Astrocyte (in vitro differentiated cells and primary cell): ENCODE measurements around the gene VPS25. TPM values are rescaled to one million over a fixed set of nuclear protein-coding genes. Genes with fewer than 3 reads are reported as not detected.

Experiments used
- DNase-seq: peaks from one replicate; pipeline ENCODE4 v3.0.0-alpha.2; 2010; ENCODE audit warnings: low read depth
- FAIRE-seq: peaks from 2 replicates; lab custom pipeline; 2011; peaks lifted over from hg19 to GRCh38; lab: Jason Lieb, UNC
- H2AFZ ChIP-seq: 2 replicates; pipeline ENCODE4 v1.6.0; 2012; ENCODE audit warnings: low read depth, low read length, inconsistent platforms
- H3K27ac ChIP-seq: 2 replicates; pipeline ENCODE4 v1.5.1; 2011; ENCODE audit warnings: low read depth, low read length, inconsistent platforms
- H3K27me3 ChIP-seq: 2 replicates; pipeline ENCODE4 v1.6.0; 2011; ENCODE audit warnings: low read length, inconsistent platforms; ENCODE audit not compliant: insufficient read depth
- H3K36me3 ChIP-seq: 2 replicates; pipeline ENCODE4 v1.5.1; 2011; ENCODE audit warnings: low read length, inconsistent platforms; ENCODE audit not compliant: insufficient read depth
- H3K4me1 ChIP-seq: 2 replicates; pipeline ENCODE4 v1.5.1; 2011; ENCODE audit warnings: low read length, inconsistent platforms; ENCODE audit not compliant: insufficient read depth
- H3K4me2 ChIP-seq: 2 replicates; pipeline ENCODE4 v1.6.0; 2012; ENCODE audit warnings: low read length, inconsistent platforms
- H3K4me3 ChIP-seq: 2 replicates; pipeline ENCODE4 v1.5.1; 2011; ENCODE audit warnings: low read depth, mild to moderate bottlenecking, low read length, inconsistent platforms; ENCODE audit not compliant: insufficient read depth
- H3K79me2 ChIP-seq: 2 replicates; pipeline ENCODE4 v1.6.0; 2012; ENCODE audit warnings: mild to moderate bottlenecking, low read length, inconsistent platforms; ENCODE audit not compliant: insufficient read depth
- H3K9ac ChIP-seq: 2 replicates; pipeline ENCODE4 v1.6.0; 2012; ENCODE audit warnings: mild to moderate bottlenecking, low read length, inconsistent platforms
- H3K9me3 ChIP-seq: 2 replicates; pipeline ENCODE4 v1.5.1; 2012; ENCODE audit warnings: low read depth, mild to moderate bottlenecking, low read length, inconsistent platforms; ENCODE audit not compliant: insufficient read depth
- H4K20me1 ChIP-seq: 2 replicates; pipeline ENCODE4 v1.6.0; 2012; ENCODE audit warnings: low read length, inconsistent platforms; ENCODE audit not compliant: insufficient read depth
- H3K27ac Mint-ChIP-seq: one replicate; pipeline ENCODE4 v1.8.0; 2021; ENCODE audit warnings: mild to moderate bottlenecking, mixed read lengths; ENCODE audit not compliant: unreplicated experiment
- H3K27me3 Mint-ChIP-seq: one replicate; pipeline ENCODE4 v1.8.0; 2021; ENCODE audit warnings: low read depth, mixed read lengths; ENCODE audit not compliant: unreplicated experiment
- H3K36me3 Mint-ChIP-seq: one replicate; pipeline ENCODE4 v1.8.0; 2021; ENCODE audit warnings: low read depth, mixed read lengths; ENCODE audit not compliant: unreplicated experiment
- H3K4me1 Mint-ChIP-seq: one replicate; pipeline ENCODE4 v1.8.0; 2021; ENCODE audit warnings: low read depth, mixed read lengths; ENCODE audit not compliant: unreplicated experiment
- H3K4me3 Mint-ChIP-seq: one replicate; pipeline ENCODE4 v1.8.0; 2021; ENCODE audit warnings: mild to moderate bottlenecking, moderate library complexity, mixed read lengths; ENCODE audit not compliant: unreplicated experiment
- H3K9me3 Mint-ChIP-seq: one replicate; pipeline ENCODE4 v1.8.0; 2021; ENCODE audit warnings: mild to moderate bottlenecking, mixed read lengths; ENCODE audit not compliant: unreplicated experiment
- CTCF ChIP-seq: IDR thresholded peaks from 2 replicates; pipeline ENCODE4 v1.5.1; 2011; ENCODE audit warnings: low read depth, mild to moderate bottlenecking, inconsistent platforms, low read length, moderate library complexity; ENCODE audit not compliant: insufficient read depth
- EZH2 ChIP-seq: IDR thresholded peaks from 2 replicates; pipeline ENCODE4 v1.6.1; 2012; ENCODE audit warnings: mild to moderate bottlenecking, low read length, inconsistent platforms; ENCODE audit not compliant: insufficient read depth
- total RNA-seq: library from RNA; stranded (reverse); gene quantifications from 2 replicates; pipeline ENCODE4 v1.2.1, GENCODE V29; 2021

VPS25 gene
- total RNA-seq, 1 donor from 2014 or later, result 49.5 TPM

- FAIRE-seq (no peak), DNase-seq (no peak)
- Histone ChIP-seq H3K4me2 (no peak overlapping the region), H3K27me3 (no peaks in the 10 kb centered on the region), H3K4me3 (no peak overlapping the region), H3K4me1 (peaks cover 10% of the 10 kb centered on the region), H3K9me3 (no peaks in the 10 kb centered on the region), H3K9ac (no peak overlapping the region), H4K20me1 (no peaks in the 10 kb centered on the region), H3K79me2 (peaks cover 14% of the 10 kb centered on the region), H3K36me3 (peaks cover 3% of the 10 kb centered on the region), H2AFZ (no peak overlapping the region), H3K27ac (no peak overlapping the region)
- peaks cover 7% of the 10 kb centered on the region for H3K4me1 Mint-ChIP-seq
- H3K4me3 Mint-ChIP-seq, result peak overlapping the region; percentile 94
- no peaks in the 10 kb centered on the region for H3K9me3 Mint-ChIP-seq
- H3K27me3 Mint-ChIP-seq, result no peaks in the 10 kb centered on the region
- TF ChIP-seq EZH2, result no peak
- no peak for TF ChIP-seq CTCF
- no peak overlapping the region for H3K27ac Mint-ChIP-seq
- peaks cover 13% of the 10 kb centered on the region for H3K36me3 Mint-ChIP-seq
Observed at GRCh38 chr17:42796066-42796758, 23.0 kb downstream of the VPS25 start.

GRCh38 chr17:42797067-42798007, 24.1 kb downstream of the VPS25 start:
- H3K36me3 Mint-ChIP-seq, result peaks cover 13% of the 10 kb centered on the region
- peaks cover 7% of the 10 kb centered on the region for H3K4me1 Mint-ChIP-seq
- no peak for TF ChIP-seq EZH2
- TF ChIP-seq CTCF, result no peak
- H3K27ac ChIP-seq, result no peak overlapping the region
- no peak for DNase-seq
- H3K79me2 ChIP-seq, result peaks cover 14% of the 10 kb centered on the region
- peak overlapping the region; percentile 94 for H3K4me3 Mint-ChIP-seq
- H3K4me2 ChIP-seq, result peak overlapping the region; percentile 89
- no peaks in the 10 kb centered on the region for H3K27me3 Mint-ChIP-seq
- peaks cover 10% of the 10 kb centered on the region for H3K4me1 ChIP-seq
- H3K27ac Mint-ChIP-seq, result peak overlapping the region; percentile 84
- H3K36me3 ChIP-seq, result peaks cover 3% of the 10 kb centered on the region
- H3K9me3 Mint-ChIP-seq, result no peaks in the 10 kb centered on the region
- no peak overlapping the region for H2AFZ ChIP-seq
- peak overlapping the region; percentile 91 for H3K9ac ChIP-seq
- H3K9me3 ChIP-seq, result no peaks in the 10 kb centered on the region
- H3K27me3 ChIP-seq, result peaks cover 3% of the 10 kb centered on the region
- no peak for FAIRE-seq
- H3K4me3 ChIP-seq, result peak overlapping the region; percentile 97
- no peaks in the 10 kb centered on the region for H4K20me1 ChIP-seq
